Measurements from ENCODE around the gene GNMT. TPM values are rescaled to one million over a fixed set of nuclear protein-coding genes. Genes with fewer than 3 reads are reported as not detected.
A peak's percentile ranks its signal among the peaks of the same experiment; 100 is the strongest.

Gene GNMT
- total and polyA plus RNA-seq, 10 of the 15 experiments (the other 5 are each of a cell fraction or from before 2014, with no cell fraction given): 0.27 to 1.1 (median 0.39) TPM

DNA sequence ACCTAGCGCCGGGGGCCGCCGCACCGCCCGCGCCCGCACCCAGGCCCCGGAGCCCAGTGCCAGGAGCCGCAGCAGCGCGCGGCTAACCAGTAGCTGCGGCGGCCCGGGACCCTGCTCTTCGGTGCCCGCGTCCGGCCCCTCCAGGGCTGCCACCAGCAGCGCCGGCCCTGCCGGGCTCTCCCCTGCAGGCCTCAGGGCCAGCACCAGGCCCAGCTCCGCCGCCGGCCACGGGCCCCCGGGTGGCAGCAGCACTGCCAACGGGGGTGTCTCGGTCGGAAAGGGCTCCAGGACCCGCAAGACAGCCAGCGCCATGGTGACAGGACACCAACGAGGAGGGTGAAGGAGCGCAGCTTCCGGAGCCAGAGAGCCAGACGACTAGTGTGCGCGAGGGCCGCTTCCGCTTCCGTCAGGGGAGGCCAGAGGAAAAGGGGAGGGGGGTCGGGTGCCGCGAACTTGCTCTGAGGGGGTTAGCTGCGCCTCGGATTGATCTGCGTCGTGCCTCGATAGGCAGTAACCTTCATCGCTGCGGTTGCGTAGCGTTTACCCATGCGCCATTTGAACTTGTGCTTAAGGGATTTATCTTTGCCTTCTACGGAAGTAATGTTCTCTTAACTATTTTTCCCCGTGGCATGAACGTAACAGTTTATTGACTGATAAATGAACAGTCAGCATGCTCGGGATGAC lies 18.4 kb downstream of the GNMT start, which contains the start of gene PEX6 (continued):
- TF ChIP-seq, protein P1, sequence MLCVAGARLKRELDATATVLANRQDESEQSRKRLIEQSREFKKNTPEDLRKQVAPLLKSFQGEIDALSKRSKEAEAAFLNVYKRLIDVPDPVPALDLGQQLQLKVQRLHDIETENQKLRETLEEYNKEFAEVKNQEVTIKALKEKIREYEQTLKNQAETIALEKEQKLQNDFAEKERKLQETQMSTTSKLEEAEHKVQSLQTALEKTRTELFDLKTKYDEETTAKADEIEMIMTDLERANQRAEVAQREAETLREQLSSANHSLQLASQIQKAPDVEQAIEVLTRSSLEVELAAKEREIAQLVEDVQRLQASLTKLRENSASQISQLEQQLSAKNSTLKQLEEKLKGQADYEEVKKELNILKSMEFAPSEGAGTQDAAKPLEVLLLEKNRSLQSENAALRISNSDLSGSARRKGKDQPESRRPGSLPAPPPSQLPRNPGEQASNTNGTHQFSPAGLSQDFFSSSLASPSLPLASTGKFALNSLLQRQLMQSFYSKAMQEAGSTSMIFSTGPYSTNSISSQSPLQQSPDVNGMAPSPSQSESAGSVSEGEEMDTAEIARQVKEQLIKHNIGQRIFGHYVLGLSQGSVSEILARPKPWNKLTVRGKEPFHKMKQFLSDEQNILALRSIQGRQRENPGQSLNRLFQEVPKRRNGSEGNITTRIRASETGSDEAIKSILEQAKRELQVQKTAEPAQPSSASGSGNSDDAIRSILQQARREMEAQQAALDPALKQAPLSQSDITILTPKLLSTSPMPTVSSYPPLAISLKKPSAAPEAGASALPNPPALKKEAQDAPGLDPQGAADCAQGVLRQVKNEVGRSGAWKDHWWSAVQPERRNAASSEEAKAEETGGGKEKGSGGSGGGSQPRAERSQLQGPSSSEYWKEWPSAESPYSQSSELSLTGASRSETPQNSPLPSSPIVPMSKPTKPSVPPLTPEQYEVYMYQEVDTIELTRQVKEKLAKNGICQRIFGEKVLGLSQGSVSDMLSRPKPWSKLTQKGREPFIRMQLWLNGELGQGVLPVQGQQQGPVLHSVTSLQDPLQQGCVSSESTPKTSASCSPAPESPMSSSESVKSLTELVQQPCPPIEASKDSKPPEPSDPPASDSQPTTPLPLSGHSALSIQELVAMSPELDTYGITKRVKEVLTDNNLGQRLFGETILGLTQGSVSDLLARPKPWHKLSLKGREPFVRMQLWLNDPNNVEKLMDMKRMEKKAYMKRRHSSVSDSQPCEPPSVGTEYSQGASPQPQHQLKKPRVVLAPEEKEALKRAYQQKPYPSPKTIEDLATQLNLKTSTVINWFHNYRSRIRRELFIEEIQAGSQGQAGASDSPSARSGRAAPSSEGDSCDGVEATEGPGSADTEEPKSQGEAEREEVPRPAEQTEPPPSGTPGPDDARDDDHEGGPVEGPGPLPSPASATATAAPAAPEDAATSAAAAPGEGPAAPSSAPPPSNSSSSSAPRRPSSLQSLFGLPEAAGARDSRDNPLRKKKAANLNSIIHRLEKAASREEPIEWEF (IDR thresholded peaks at IDR 0.05; ENCODE audit: insufficient replicate concordance, low read depth, low read length): no peak
- TF ChIP-seq, protein P2, sequence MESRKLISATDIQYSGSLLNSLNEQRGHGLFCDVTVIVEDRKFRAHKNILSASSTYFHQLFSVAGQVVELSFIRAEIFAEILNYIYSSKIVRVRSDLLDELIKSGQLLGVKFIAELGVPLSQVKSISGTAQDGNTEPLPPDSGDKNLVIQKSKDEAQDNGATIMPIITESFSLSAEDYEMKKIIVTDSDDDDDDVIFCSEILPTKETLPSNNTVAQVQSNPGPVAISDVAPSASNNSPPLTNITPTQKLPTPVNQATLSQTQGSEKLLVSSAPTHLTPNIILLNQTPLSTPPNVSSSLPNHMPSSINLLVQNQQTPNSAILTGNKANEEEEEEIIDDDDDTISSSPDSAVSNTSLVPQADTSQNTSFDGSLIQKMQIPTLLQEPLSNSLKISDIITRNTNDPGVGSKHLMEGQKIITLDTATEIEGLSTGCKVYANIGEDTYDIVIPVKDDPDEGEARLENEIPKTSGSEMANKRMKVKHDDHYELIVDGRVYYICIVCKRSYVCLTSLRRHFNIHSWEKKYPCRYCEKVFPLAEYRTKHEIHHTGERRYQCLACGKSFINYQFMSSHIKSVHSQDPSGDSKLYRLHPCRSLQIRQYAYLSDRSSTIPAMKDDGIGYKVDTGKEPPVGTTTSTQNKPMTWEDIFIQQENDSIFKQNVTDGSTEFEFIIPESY (IDR thresholded peaks at IDR 0.05): no peak
- TF ChIP-seq, protein P3, sequence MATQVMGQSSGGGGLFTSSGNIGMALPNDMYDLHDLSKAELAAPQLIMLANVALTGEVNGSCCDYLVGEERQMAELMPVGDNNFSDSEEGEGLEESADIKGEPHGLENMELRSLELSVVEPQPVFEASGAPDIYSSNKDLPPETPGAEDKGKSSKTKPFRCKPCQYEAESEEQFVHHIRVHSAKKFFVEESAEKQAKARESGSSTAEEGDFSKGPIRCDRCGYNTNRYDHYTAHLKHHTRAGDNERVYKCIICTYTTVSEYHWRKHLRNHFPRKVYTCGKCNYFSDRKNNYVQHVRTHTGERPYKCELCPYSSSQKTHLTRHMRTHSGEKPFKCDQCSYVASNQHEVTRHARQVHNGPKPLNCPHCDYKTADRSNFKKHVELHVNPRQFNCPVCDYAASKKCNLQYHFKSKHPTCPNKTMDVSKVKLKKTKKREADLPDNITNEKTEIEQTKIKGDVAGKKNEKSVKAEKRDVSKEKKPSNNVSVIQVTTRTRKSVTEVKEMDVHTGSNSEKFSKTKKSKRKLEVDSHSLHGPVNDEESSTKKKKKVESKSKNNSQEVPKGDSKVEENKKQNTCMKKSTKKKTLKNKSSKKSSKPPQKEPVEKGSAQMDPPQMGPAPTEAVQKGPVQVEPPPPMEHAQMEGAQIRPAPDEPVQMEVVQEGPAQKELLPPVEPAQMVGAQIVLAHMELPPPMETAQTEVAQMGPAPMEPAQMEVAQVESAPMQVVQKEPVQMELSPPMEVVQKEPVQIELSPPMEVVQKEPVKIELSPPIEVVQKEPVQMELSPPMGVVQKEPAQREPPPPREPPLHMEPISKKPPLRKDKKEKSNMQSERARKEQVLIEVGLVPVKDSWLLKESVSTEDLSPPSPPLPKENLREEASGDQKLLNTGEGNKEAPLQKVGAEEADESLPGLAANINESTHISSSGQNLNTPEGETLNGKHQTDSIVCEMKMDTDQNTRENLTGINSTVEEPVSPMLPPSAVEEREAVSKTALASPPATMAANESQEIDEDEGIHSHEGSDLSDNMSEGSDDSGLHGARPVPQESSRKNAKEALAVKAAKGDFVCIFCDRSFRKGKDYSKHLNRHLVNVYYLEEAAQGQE (IDR thresholded peaks at IDR 0.05; ENCODE audit: low read depth, low read length): no peak
- TF ChIP-seq, protein P4, sequence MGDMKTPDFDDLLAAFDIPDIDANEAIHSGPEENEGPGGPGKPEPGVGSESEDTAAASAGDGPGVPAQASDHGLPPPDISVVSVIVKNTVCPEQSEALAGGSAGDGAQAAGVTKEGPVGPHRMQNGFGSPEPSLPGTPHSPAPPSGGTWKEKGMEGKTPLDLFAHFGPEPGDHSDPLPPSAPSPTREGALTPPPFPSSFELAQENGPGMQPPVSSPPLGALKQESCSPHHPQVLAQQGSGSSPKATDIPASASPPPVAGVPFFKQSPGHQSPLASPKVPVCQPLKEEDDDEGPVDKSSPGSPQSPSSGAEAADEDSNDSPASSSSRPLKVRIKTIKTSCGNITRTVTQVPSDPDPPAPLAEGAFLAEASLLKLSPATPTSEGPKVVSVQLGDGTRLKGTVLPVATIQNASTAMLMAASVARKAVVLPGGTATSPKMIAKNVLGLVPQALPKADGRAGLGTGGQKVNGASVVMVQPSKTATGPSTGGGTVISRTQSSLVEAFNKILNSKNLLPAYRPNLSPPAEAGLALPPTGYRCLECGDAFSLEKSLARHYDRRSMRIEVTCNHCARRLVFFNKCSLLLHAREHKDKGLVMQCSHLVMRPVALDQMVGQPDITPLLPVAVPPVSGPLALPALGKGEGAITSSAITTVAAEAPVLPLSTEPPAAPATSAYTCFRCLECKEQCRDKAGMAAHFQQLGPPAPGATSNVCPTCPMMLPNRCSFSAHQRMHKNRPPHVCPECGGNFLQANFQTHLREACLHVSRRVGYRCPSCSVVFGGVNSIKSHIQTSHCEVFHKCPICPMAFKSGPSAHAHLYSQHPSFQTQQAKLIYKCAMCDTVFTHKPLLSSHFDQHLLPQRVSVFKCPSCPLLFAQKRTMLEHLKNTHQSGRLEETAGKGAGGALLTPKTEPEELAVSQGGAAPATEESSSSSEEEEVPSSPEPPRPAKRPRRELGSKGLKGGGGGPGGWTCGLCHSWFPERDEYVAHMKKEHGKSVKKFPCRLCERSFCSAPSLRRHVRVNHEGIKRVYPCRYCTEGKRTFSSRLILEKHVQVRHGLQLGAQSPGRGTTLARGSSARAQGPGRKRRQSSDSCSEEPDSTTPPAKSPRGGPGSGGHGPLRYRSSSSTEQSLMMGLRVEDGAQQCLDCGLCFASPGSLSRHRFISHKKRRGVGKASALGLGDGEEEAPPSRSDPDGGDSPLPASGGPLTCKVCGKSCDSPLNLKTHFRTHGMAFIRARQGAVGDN (IDR thresholded peaks at IDR 0.05): peak; percentile 82
- TF ChIP-seq, protein P5, sequence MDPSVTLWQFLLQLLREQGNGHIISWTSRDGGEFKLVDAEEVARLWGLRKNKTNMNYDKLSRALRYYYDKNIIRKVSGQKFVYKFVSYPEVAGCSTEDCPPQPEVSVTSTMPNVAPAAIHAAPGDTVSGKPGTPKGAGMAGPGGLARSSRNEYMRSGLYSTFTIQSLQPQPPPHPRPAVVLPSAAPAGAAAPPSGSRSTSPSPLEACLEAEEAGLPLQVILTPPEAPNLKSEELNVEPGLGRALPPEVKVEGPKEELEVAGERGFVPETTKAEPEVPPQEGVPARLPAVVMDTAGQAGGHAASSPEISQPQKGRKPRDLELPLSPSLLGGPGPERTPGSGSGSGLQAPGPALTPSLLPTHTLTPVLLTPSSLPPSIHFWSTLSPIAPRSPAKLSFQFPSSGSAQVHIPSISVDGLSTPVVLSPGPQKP (IDR thresholded peaks at IDR 0.05; ENCODE audit: low read depth, low read length): peak; percentile 71
- TF ChIP-seq MEF2A (IDR thresholded peaks at IDR 0.05; ENCODE audit: insufficient read depth, low read depth, low read length) (0 out of 2 replicates have a peak, but pooled peaks have one; percentile 20), ETV6 (conservative IDR thresholded peaks at IDR 0.05 in 1 of 2, IDR thresholded peaks at IDR 0.05 in 1 of 2; ENCODE audit: borderline replicate concordance in 1 of 2, low read depth in 1 of 2) (peak in 1 of 2 experiments; percentile 82; a peak in 2 of 4 replicates), KLF5 (IDR thresholded peaks at IDR 0.05; ENCODE audit: partially characterized antibody) (peak; percentile 60), POLR2A (IDR thresholded peaks at IDR 0.05; ENCODE audit: low read depth, low read length) (peak; percentile 94), YY1 (IDR thresholded peaks at IDR 0.05; ENCODE audit: low read depth, low read length) (peak; percentile 81), CHD1 (IDR thresholded peaks at IDR 0.05; ENCODE audit: low read depth, low read length) (no peak), CREB1 (IDR thresholded peaks at IDR 0.05; ENCODE audit: low read depth) (peak; percentile 54; the same call in 1 of the 2 replicates)
